ENCODE results near the gene KREMEN2. TPM values are rescaled to one million over a fixed set of nuclear protein-coding genes. Genes with fewer than 3 reads are reported as not detected.

Gene KREMEN2
- total RNA-seq, 1 donor: not detected

- no peaks in the 10 kb centered on the region for H3K36me3 ChIP-seq (ENCODE audit: insufficient read depth, low read length)
- no peak for TF ChIP-seq CTCF (IDR thresholded peaks at IDR 0.05; ENCODE audit: extremely low read depth, low read depth, low read length)
- H3K4me1 ChIP-seq (ENCODE audit: insufficient read depth, low read length): no peaks in the 10 kb centered on the region
- DNase-seq (ENCODE audit: insufficient read length, low spot score, missing footprints): peak; percentile 75
- no peaks in the 10 kb centered on the region for H3K9me3 ChIP-seq (ENCODE audit: low read depth, low read length)
- H2AFZ ChIP-seq (ENCODE audit: low read length): no peak overlapping the region
- H3K79me2 ChIP-seq (ENCODE audit: insufficient read depth, low read length): no peaks in the 10 kb centered on the region
- H3K4me3 ChIP-seq (ENCODE audit: insufficient read depth, low read length): no peak overlapping the region
- H4K20me1 ChIP-seq (ENCODE audit: insufficient read depth, low read length): peaks cover 4% of the 10 kb centered on the region
- no peak overlapping the region for H3K4me2 ChIP-seq (ENCODE audit: insufficient read depth, low read length)
- H3K27ac ChIP-seq (ENCODE audit: low read depth, low read length): no peak overlapping the region
- peaks cover 42% of the 10 kb centered on the region for H3K27me3 ChIP-seq (ENCODE audit: insufficient read depth, low read length)
Observed at GRCh38 chr16:2960183-2961010, 3.7 kb upstream of the KREMEN2 start.

- Histone ChIP-seq H3K4me2 (ENCODE audit: insufficient read depth, low read length) (no peak overlapping the region), H3K27me3 (ENCODE audit: insufficient read depth, low read length) (peaks cover 58% of the 10 kb centered on the region), H3K79me2 (ENCODE audit: insufficient read depth, low read length) (no peaks in the 10 kb centered on the region), H4K20me1 (ENCODE audit: insufficient read depth, low read length) (peaks cover 4% of the 10 kb centered on the region), H3K4me3 (ENCODE audit: insufficient read depth, low read length) (no peak overlapping the region), H3K4me1 (ENCODE audit: insufficient read depth, low read length) (no peaks in the 10 kb centered on the region), H3K36me3 (ENCODE audit: insufficient read depth, low read length) (no peaks in the 10 kb centered on the region), H3K9me3 (ENCODE audit: low read depth, low read length) (no peaks in the 10 kb centered on the region), H2AFZ (ENCODE audit: low read length) (no peak overlapping the region), H3K27ac (ENCODE audit: low read depth, low read length) (no peak overlapping the region)
- DNase-seq (ENCODE audit: insufficient read length, low spot score, missing footprints): peak; percentile 91
- TF ChIP-seq CTCF (IDR thresholded peaks at IDR 0.05; ENCODE audit: extremely low read depth, low read depth, low read length): no peak
Observed at GRCh38 chr16:2962334-2963073, 1.6 kb upstream of the KREMEN2 start.

GRCh38 chr16:2963074-2963722 is 877 bp upstream of the KREMEN2 start:
- Histone ChIP-seq H3K4me1 (ENCODE audit: insufficient read depth, low read length) (no peaks in the 10 kb centered on the region), H3K79me2 (ENCODE audit: insufficient read depth, low read length) (no peaks in the 10 kb centered on the region), H3K36me3 (ENCODE audit: insufficient read depth, low read length) (no peaks in the 10 kb centered on the region), H3K27me3 (ENCODE audit: insufficient read depth, low read length) (peaks cover 65% of the 10 kb centered on the region), H4K20me1 (ENCODE audit: insufficient read depth, low read length) (peaks cover 4% of the 10 kb centered on the region), H3K9me3 (ENCODE audit: low read depth, low read length) (no peaks in the 10 kb centered on the region), H3K27ac (ENCODE audit: low read depth, low read length) (no peak overlapping the region), H3K4me2 (ENCODE audit: insufficient read depth, low read length) (no peak overlapping the region), H2AFZ (ENCODE audit: low read length) (no peak overlapping the region), H3K4me3 (ENCODE audit: insufficient read depth, low read length) (no peak overlapping the region)
- TF ChIP-seq CTCF (IDR thresholded peaks at IDR 0.05; ENCODE audit: extremely low read depth, low read depth, low read length): no peak
- peak; percentile 96 for DNase-seq (ENCODE audit: insufficient read length, low spot score, missing footprints)
